GM19452 (cell line): ENCODE data around the gene NEUROG3.
"Not testable (repeated sequence)": the region's sequence is repeated elsewhere in the genome, so short reads cannot be mapped to it uniquely, and the experiment has no call there.

ENCODE experiments used
- ATAC-seq: cut with Tn5 transposase; IDR thresholded peaks from one replicate; pipeline ENCODE4 v1.9.1; 2021; ENCODE audit not compliant: unreplicated experiment

The NEUROG3 gene

DNA sequence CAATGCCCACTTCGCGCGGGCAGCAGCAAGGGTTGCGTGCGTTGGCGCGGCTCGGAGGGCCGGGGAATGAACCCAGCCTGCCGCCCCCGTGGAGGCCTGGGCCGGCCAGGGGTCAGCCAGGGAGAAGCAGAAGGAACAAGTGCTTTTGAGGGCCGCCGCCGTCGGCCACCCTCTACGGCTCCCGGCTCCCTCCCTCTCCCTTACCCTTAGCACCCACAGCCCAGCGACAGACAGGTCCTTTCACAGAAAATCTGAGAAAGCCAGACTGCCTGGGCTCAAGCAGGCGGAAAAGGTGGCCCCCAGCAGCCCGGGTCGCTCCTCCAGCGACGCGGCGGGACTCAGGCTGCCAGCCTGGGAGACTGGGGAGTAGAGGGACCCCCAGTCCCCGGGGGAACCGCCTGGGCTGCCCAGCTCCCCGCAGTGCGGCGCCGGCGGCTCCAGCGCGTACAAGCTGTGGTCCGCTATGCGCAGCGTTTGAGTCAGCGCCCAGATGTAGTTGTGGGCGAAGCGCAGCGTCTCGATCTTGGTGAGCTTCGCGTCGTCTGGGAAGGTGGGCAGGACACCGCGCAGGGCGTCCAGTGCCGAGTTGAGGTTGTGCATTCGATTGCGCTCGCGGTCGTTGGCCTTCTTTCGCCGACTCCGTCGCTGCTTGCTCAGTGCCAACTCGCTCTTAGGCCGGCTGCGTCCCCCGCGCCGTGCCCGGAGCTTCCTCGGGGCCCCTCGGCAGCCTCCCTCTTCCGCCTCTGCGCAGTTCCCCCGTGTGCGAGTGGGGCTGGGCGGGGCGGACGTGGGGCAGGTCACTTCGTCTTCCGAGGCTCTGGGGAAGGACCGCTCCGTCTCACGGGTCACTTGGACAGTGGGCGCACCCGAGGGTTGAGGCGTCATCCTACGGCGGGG, 815 bp downstream of the NEUROG3 start:
- ATAC-seq, result no peak

DNA sequence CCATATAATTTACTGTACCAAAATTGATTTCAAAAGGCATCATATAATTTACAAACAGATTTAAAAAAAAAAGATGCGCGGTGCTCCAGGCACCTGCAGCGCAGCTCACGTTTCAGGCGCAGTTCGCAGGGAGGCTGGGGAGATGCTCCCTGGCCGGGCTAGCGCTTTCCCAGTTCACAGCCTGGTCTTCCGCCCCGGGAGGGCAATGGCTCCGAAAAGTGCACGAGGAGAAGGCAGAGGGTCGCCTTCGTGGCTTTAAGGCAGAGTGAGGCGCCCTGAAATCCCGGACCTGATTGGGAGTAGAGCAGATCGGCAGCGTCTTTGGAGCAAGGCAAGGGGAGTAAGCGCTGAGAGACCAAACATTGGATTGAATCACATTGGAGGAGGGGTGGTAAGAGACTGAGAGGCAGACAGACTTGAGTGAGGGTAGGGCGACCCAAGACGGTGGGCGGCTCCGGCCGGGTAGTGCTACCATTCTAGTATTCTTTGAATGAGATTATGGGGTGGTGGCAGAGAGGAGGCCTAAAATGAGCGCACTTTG, 1.5 kb downstream of the NEUROG3 start:
- ATAC-seq, result no peak

DNA sequence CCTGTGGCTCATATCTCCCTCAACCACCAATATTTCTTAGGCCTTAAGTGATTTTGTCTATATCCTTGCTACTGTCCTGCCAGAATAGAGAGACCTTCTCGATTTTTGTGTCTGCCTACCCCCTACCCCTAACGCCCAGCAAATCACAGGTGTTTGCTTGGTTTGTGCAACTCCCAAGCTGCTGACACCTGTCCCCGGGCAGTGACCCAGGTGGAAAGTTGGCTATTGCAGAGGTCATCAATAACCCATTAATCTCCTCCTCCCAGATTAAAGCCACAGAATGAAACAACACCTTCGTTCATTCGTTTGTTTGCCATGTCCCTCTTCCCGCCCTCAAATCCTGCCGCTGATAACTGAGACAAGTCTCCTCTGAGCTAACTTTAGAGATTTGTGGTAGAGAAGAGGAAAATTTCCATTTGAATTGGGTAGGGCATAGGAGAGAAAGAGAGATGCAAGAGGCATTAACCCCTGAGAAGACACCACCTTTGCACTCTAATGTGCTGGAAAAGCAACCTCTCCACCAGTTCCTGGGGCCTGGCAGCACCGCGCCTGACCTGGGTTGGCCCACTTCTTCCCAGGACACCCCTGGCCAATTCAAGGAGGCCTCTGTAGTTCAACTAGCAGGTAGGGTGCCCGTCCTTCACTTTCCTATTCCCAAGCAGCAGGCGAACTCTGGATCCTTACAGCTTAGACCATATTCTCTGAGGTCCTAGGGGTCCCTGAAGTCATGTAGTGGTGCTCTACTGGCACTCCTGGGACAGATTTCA, 3.0 kb downstream of the NEUROG3 start:
- no peak for ATAC-seq

DNA sequence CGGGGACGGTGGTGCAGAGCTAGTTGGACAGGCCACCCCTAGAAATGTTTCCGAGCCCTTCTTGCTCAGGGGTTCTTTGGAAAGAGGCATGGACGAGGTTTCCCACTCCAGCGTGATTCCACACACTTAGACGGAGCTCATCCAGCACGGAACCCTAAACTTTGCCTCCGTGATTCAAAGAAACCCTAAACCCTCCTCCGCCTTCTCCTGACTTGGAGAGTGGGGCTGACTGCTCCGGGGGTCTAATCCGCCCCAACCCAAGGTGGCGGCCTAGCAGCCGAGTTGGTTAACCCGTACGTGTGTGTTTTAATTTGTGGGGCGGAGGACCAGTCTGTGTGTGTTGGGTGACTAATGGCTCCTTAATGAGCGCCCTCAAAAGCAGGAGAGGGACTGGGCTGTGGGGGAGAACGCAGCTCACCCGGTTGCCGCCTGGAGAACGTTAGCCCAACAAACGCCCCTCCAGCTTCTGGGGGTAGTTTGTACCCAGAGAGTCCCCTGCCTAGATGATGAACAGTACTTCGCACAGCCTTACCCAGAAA, 3.8 kb downstream of the NEUROG3 start:
- no peak for ATAC-seq

DNA sequence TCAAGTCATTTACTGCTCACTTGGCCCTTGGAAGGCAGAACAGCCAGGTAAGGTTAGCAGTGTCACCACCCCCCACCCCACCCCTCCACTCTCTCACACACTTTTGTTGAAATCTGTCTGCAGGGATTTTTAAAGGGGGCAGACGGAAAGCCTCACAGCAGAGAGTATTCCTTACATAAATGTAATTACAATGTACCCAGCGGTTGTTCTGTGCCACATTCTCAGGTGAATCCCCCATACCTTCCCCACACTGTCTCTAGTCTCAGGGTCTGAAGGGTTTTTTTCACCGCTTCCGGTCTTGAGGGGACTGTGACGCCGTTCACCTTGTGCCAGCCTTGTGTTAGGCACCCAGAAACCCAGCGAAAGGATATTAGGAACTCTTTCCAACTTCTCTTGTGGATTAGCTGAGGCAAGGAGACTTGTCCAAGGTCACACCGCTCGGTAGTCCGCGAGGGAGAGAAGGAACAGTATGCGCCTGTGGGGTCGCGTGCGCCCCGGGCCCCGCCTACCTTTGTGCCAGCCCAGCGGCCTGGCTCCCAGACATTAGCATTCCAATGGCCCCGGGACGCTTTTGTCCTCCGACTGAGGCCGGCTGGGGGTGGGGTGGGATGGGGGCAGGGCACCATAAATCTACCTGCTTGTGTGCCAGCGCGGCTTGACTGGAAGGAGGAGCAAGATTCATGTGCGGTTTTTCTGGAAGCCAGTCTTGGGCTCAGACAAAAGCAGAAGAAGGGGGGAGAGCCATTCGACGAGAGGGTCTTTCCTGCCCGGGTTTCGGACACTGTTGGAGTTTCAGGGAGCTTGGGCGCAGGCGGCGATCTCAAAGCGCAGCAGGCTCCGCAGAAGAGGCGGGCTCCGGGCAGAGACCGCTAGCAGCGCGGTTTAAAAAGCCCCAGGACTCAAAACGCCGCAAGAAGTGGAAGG, 4.5 kb downstream of the NEUROG3 start:
- no peak for ATAC-seq

DNA sequence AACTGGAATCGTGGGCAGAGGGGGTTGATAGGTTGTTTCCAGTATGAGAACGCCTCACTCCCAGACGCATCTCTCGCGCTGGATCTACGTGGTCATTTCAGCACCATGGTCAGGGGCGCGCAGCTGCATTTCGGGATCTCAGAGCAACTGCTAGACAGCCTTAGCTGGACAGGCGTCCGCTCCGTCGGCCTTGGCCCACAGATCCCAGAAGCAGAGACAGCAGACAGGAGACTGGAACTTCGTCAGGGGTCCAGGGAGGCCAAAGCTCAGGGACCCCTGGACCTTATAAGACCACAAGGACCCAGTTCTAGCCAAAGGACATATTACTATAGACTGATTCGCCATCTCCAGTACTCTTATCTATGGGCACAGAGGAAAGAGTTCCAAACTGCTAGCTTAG, 5.3 kb downstream of the NEUROG3 start:
- no peak for ATAC-seq

- ATAC-seq, result no peak
These were observed 10.4 kb downstream of the NEUROG3 start for GRCh38 chr10:69562731-69563254.

DNA sequence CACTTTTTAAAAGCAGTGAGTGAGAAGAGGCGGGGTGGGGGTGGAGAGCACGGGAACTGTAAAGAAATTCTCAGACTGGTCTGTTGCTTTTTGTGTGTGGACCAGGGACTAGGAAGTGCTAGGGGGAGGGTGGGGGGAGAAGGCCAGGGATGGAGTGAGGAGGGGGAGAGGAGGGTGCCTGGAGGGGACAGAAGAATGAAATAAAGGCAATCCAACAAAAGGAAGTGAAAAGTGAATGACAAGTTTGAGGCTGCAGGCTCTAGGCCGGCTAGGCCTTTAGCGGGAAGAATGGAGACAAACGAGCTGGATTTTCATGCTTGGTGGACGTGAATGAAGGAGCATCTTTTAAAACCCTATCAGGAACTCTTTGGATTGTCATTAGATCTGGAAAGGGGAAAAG, 13.7 kb downstream of the NEUROG3 start:
- ATAC-seq, result no peak

DNA sequence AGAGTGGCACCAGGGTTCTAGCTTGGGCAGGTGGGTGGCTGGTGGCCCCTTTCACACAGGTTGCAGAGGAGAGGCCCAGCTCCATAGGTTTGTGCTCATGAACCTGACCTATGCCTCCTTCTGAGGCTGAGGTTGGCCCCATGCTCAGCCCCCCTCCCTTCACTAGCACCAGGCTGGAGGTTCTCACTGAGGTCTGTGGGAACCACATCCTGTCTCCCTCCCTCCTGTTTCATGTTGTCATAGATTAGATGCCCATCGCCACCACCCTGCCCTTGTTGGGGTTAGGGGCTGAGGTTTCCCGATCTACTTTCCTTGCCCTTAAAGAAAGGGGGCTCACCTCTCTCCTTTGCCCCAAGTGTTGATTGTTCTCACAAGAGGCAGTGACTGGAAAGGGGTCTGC, 14.7 kb downstream of the NEUROG3 start:
- no peak for ATAC-seq

DNA sequence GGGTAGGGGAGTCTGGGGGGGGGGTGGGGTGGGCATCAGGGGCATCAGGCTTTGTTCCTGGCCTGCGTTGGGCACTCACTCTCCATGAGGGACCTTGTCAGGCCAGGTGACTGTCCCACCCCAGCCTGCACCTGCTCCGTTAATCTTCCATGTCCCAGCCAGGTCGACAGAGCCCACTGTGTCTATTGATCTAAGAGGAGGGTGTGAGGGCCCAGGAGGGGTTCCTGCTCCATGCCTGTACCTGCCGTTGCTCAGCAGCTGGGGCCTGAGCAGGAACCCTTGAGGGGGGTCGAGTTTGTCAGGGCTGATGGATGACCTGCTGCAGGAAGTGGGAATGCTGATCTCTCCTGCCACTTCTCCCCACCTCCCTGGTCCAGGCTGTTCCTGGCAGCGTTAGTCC, 18.6 kb downstream of the NEUROG3 start:
- ATAC-seq, result no peak

- no peak for ATAC-seq
These were observed 19.9 kb downstream of the NEUROG3 start for GRCh38 chr10:69553328-69553727.

DNA sequence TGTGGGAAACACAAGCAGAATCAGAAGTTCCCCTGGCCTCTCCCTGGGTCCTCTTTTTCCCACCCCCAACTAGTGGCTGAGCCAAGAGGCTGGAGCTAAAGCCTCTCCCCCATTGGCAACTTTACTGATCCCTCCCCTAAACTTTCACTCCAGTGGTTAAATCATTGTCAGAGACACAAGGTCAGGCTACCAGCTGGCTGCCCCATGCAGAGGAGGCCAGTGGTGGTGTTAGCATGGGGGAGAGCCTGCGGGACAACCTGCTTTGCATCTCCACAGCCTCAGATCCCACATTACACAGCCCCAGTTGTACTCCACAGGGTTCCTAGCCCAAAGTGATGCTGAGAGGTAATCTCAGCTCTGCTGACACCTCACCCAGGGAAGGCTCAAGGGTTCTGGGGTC, 21.0 kb downstream of the NEUROG3 start:
- no peak for ATAC-seq

DNA sequence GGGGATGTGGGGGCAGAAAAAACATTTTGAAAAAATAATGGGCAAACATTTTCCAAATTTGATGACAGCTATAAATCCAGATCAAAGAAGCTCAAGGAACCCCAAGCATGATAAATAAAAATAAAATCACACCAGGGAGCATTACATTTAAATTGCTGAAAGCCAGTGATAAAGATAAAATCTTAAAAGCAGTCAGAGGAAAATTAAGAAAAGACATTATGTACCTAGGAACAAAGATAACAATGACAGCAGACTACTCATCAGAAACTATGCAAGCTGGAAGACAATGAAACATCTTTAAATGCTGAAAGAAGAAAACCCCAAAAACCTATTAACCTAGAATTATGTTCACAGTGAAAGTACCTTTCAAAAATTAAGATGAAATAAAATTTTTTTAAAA, 23.3 kb downstream of the NEUROG3 start:
- no peak for ATAC-seq

DNA sequence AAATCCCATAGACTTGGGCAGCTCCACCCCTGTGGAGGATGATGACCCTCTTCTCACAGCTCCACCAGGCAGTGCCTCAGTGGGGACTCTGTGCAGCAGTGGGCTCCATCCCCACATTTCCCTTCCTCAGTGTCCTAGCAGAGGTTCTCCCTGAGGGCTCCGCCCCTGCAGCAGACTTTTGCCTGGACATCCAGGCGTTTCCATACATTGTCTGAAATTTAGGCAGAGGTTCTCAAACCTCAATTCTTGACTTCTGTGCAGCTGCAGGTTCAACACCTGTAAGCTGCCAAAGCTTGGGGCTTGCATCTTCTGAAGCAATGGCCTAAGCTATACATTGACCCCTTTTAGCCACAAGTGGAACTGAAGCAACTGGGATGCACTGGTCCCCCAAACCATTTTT, 31.8 kb downstream of the NEUROG3 start:
- ATAC-seq, result no peak

- no peak for ATAC-seq
These were observed 34.8 kb downstream of the NEUROG3 start for GRCh38 chr10:69538461-69538860.

DNA sequence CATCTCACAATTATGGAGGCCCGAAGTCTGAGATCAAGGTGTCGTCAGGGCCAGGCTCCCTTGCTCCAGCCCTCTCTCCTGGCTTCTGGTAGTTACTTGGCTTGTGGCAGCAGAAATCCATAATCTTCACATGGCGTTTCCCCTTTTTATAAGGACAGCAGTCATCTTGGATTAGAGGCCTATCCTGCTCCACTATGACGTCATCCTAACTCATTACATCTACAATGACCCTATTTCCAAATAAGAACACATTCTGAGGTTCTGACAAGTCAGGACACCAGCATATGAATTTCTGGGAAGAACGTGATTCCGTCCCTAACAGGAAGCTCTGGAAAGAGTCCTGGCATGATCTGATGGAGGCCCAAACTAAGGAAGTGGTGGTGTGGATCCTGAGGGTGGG, 35.8 kb downstream of the NEUROG3 start:
- ATAC-seq, result no peak

- ATAC-seq, result not testable (repeated sequence)
These were observed 36.7 kb downstream of the NEUROG3 start for GRCh38 chr10:69536521-69536920.

DNA sequence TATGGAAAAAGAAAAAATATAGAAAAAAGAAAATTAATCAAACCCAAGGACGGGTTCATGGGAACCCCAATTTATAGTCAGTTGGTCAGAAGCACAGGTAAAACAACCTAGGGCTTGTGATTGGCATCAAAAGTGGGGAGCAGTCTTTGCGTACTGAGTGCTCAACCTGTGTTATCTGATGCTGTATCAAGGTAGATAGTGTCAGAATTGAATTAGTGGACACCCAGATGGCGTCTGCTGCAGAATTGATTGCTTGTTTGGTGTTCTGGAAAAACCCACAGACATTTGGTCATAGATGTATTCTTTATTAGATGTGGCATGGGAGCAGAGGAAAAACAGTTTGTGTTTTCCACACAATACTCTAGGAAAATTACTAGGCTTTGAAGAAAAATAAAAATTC, 39.6 kb downstream of the NEUROG3 start:
- no peak for ATAC-seq

DNA sequence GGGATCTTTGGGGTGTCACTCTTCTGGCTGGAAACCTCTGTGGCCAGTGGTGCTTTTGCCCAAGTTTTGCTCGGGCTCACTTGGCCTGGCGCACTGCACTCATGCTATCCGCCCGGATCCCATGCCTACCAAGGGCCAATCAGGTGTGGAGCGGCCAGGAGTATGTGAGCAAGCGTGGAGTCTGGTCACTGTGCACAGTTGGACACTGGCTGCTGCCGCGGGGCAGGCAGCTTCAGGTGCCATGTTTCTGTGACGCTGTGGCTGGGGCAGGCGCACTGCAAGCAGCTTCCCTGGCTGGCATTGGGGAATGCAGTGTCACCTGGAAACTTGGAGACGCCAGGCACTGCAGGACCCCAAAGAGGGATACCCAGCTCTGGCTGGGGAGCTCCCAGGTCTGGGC, 45.3 kb downstream of the NEUROG3 start:
- ATAC-seq, result no peak
